Naive thymus-derived CD4-positive, alpha-beta T cell (primary cell): ENCODE results near the gene DCLRE1A. TPM values are rescaled to one million over a fixed set of nuclear protein-coding genes. Genes with fewer than 3 reads are reported as not detected.
A peak's percentile ranks its signal among the peaks of the same experiment; 100 is the strongest.

Experiments
- ATAC-seq: fragments of 150-1000 bp; cut with Tn5 transposase; 2 replicates; pipeline ENCODE4 v1.10.0; 2021; ENCODE audit warnings: mild to moderate bottlenecking, moderate library complexity
- CTCF ChIA-PET: fragments of 350-600 bp; sonication (Branson Sonifier 250); formaldehyde crosslinking; loops from one replicate; lab custom pipeline; 2021; ENCODE audit warnings: antibody characterized with exemption; lab: Charles Lee
- POLR2A ChIA-PET: fragments of 350-600 bp; sonication (Branson Sonifier 250); formaldehyde crosslinking; loops from one replicate; lab custom pipeline; 2021; ENCODE audit warnings: antibody characterized with exemption, inconsistent platforms; lab: Charles Lee
- DNase-seq, 9 donors: peaks; one replicate each; pipeline versions ENCODE4 v3.0.0 to v3.0.0-alpha.2; 2020 to 2022; ENCODE audit warnings: mixed read lengths in 1 of 9
- H3K27ac ChIP-seq: one replicate; pipeline ENCODE4 v1.7.0; 2013; ENCODE audit warnings: mild to moderate bottlenecking, low read depth, low read length, moderate library complexity
- H3K27me3 ChIP-seq, 2 donors: one replicate each; pipeline ENCODE4 v1.7.0; 2013; ENCODE audit warnings: low read length in 2 of 2, mild to moderate bottlenecking in 2 of 2, moderate library complexity in 2 of 2; ENCODE audit not compliant: control insufficient read depth in 2 of 2, insufficient read depth in 2 of 2
- H3K36me3 ChIP-seq, 3 experiments: 1 replicate in 2 of 3; 2 replicates in 1 of 3; pipeline ENCODE4 v1.7.0; 2013; ENCODE audit warnings: low read length in 3 of 3, mild to moderate bottlenecking in 3 of 3, moderate library complexity in 1 of 3; ENCODE audit not compliant: insufficient read depth in 3 of 3, control insufficient read depth in 2 of 3
- H3K4me1 ChIP-seq, 2 donors: one replicate each; pipeline ENCODE4 v1.7.0; 2013; ENCODE audit warnings: low read length in 2 of 2, mild to moderate bottlenecking in 2 of 2, moderate library complexity in 1 of 2; ENCODE audit not compliant: control insufficient read depth in 2 of 2, insufficient read depth in 2 of 2
- H3K4me3 ChIP-seq: 2 replicates; pipeline ENCODE4 v1.7.0; 2013; ENCODE audit warnings: mild to moderate bottlenecking, low read length
- H3K9me3 ChIP-seq, 3 experiments: 1 replicate in 2 of 3; 2 replicates in 1 of 3; pipeline ENCODE4 v1.7.0; 2013; ENCODE audit warnings: low read length in 3 of 3; ENCODE audit not compliant: control insufficient read depth in 2 of 3
- H3K27ac Mint-ChIP-seq, 9 donors: one replicate each; pipeline ENCODE4 v1.8.0; 2020 to 2022; ENCODE audit warnings: mixed read lengths in 9 of 9, mild to moderate bottlenecking in 8 of 9, moderate library complexity in 5 of 9, inconsistent platforms in 2 of 9
- H3K27me3 Mint-ChIP-seq, 5 donors: one replicate each; pipeline ENCODE4 v1.8.0; 2021 to 2022; ENCODE audit warnings: mixed read lengths in 5 of 5, mild to moderate bottlenecking in 1 of 5
- H3K36me3 Mint-ChIP-seq, 5 donors: one replicate each; pipeline ENCODE4 v1.8.0; 2020 to 2022; ENCODE audit warnings: mixed read lengths in 5 of 5, mild to moderate bottlenecking in 3 of 5, inconsistent platforms in 1 of 5
- H3K4me1 Mint-ChIP-seq, 7 donors: one replicate each; pipeline ENCODE4 v1.8.0; 2020 to 2022; ENCODE audit warnings: mixed read lengths in 7 of 7, mild to moderate bottlenecking in 3 of 7, inconsistent platforms in 1 of 7
- H3K4me3 Mint-ChIP-seq, 10 donors: one replicate each; pipeline ENCODE4 v1.8.0; 2020 to 2022; ENCODE audit warnings: mild to moderate bottlenecking in 10 of 10, mixed read lengths in 10 of 10, moderate library complexity in 6 of 10, inconsistent platforms in 2 of 10
- H3K9me3 Mint-ChIP-seq, 11 donors: one replicate each; pipeline ENCODE4 v1.8.0; 2020 to 2022; ENCODE audit warnings: mixed read lengths in 11 of 11, mild to moderate bottlenecking in 4 of 11, inconsistent platforms in 1 of 11, moderate library complexity in 1 of 11
- intact Hi-C, 2 donors: fragments of 100-400 bp; cut with micrococcal nuclease; formaldehyde crosslinking; loops; one replicate each; pipeline ENCODE4 v1.15.1; 2023
- polyA plus RNA-seq, 2 donors: library from polyadenylated mRNA; unstranded; fragments of 300-500 nt; fragmentation: Illumina TruSeq; gene quantifications; one replicate each; pipeline ENCODE4 v1.2.3, GENCODE V29; 2021
- total RNA-seq, 6 experiments: library from RNA in 5 of 6; stranded (reverse) in 5 of 6; gene quantifications; 1 replicate in 5 of 6; 2 replicates in 1 of 6; pipeline ENCODE4 v1.2.3 and lab custom pipeline; 2021 to 2026

Gene DCLRE1A
- total and polyA plus RNA-seq, 7 experiments from 2014 or later: 1.5 to 12.9 (median 3.8) TPM

DNA sequence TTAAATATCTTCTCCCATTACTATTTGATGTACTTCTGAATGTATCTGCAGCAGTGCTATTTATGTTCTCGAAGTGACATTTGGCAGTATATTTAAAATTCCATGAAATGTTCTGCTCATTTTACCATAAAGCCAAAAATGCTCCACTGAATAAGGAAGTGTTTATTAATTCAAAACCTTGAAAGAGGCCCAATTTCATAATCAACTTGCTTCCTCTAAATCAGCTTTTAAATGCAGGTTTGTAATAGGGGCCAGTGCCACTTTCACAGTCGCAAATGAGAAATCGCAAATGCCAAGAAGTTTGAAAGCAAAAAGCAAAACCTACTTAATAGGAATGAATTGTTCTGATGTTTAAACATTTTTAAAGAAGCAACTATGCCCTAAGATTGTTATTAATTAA lies 12.0 kb upstream of the DCLRE1A start:
- POLR2A ChIA-PET: no interaction called here
- H3K9me3 Mint-ChIP-seq: peaks cover 0 to 6% (median 3%) of the 10 kb centered on the region in 11 donors
- no peak overlapping the region for H3K4me3 ChIP-seq

DNA sequence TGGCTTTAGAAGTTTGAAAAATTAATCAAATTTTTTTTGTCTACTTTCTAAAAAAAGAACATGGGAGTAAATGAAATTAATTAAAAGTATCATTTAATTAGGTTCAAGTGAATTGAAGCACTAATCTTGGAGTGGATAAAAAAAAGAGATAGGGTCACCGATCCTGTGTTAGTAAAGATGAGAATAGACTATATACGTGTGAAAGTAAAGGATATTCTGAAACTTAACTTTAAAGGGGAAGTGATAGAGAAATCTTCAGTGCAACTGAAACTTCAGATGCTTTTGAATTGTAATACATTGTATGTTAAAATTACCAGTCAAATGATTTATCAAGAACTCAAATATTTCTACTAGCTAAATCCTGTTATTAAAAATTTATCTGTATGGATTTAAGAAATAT lies 5.4 kb upstream of the DCLRE1A start:
- no peak for ATAC-seq
- no peak overlapping the region for H3K27ac Mint-ChIP-seq
- peaks cover 17 to 50% (median 44%) of the 10 kb centered on the region in 5 donors for H3K36me3 Mint-ChIP-seq
- intact Hi-C loops: loop anchor here (5.0 to 10.0 kb wide), 5 partner anchors 686 to 1482 kb away; partner anchors contain the start of genes VTI1A (in 2 of the 2), ZDHHC6 (in 2 of the 2), FHIP2A (in 1 of the 2) and TRUB1 (in 1 of the 2)
- H3K27me3 Mint-ChIP-seq: no peaks in the 10 kb centered on the region
- DNase-seq: no peak
- Histone ChIP-seq H3K4me3 (no peak overlapping the region), H3K27ac (no peak overlapping the region), H3K27me3 (no peaks in the 10 kb centered on the region), H3K4me1 (peaks cover 0 to 12% of the 10 kb centered on the region in 2 donors), H3K36me3 (peaks cover 0 to 17% (median 0%) of the 10 kb centered on the region in 3 experiments), H3K9me3 (no peaks in the 10 kb centered on the region)
- peaks cover 19 to 35% (median 31%) of the 10 kb centered on the region in 7 donors for H3K4me1 Mint-ChIP-seq
- peaks cover 0 to 8% (median 5%) of the 10 kb centered on the region in 11 donors for H3K9me3 Mint-ChIP-seq
- ChIA-PET CTCF (no interaction called here), POLR2A (no interaction called here)
- no peak overlapping the region for H3K4me3 Mint-ChIP-seq

More for the DNA sequence above, 12.0 kb upstream of the DCLRE1A start:
- no peaks in the 10 kb centered on the region for H3K4me1 ChIP-seq
- peaks cover 16 to 53% (median 42%) of the 10 kb centered on the region in 5 donors for H3K36me3 Mint-ChIP-seq
- H3K27ac Mint-ChIP-seq: no peak overlapping the region
- no peak overlapping the region for H3K27ac ChIP-seq
- ATAC-seq: no peak
- peaks cover 2 to 23% (median 12%) of the 10 kb centered on the region in 7 donors for H3K4me1 Mint-ChIP-seq
- no peaks in the 10 kb centered on the region for H3K9me3 ChIP-seq
- intact Hi-C loops: no loop called here
- CTCF ChIA-PET: no interaction called here
- H3K27me3 Mint-ChIP-seq: no peaks in the 10 kb centered on the region
- DNase-seq: no peak
- peaks cover 0 to 6% (median 0%) of the 10 kb centered on the region in 3 experiments for H3K36me3 ChIP-seq
- no peak overlapping the region for H3K4me3 Mint-ChIP-seq
- H3K27me3 ChIP-seq: no peaks in the 10 kb centered on the region

DNA sequence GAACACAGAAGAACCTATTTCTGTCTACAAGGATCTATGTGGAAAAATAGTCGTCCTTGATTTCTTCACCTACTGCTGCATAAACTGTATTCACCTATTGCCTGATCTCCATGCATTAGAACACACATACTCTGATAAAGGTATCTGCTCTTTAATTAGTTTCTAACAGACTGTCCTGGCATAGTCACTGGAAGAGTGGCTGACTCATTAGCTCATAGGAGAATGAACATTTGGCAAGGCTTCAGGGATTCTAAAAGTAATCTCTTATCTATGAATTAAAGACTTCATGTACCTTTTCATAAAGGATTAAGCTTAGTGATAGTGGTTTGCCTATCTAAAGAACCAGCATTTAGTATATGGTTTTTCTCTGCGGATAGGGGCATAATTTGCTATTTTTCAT lies 4.7 kb upstream of the DCLRE1A start:
- H3K27ac Mint-ChIP-seq: peak overlapping the region in 1 of 9 donors; percentile 9
- Histone ChIP-seq H3K27me3 (no peaks in the 10 kb centered on the region), H3K36me3 (peaks cover 0 to 23% (median 0%) of the 10 kb centered on the region in 3 experiments), H3K4me3 (no peak overlapping the region), H3K27ac (no peak overlapping the region), H3K4me1 (peaks cover 0 to 13% of the 10 kb centered on the region in 2 donors), H3K9me3 (no peaks in the 10 kb centered on the region)
- peaks cover 22 to 38% (median 36%) of the 10 kb centered on the region in 7 donors for H3K4me1 Mint-ChIP-seq
- intact Hi-C loops: loop anchor here (5.0 to 10.0 kb wide), 5 partner anchors 686 to 1481 kb away; partner anchors contain the start of genes VTI1A (in 2 of the 2), ZDHHC6 (in 2 of the 2), FHIP2A (in 1 of the 2) and TRUB1 (in 1 of the 2)
- ChIA-PET CTCF (no interaction called here), POLR2A (no interaction called here)
- H3K36me3 Mint-ChIP-seq: peaks cover 13 to 43% (median 38%) of the 10 kb centered on the region in 5 donors
- no peaks in the 10 kb centered on the region for H3K27me3 Mint-ChIP-seq
- H3K4me3 Mint-ChIP-seq: no peak overlapping the region
- DNase-seq (no peak), ATAC-seq (no peak)
- H3K9me3 Mint-ChIP-seq: peaks cover 0 to 8% (median 5%) of the 10 kb centered on the region in 11 donors

DNA sequence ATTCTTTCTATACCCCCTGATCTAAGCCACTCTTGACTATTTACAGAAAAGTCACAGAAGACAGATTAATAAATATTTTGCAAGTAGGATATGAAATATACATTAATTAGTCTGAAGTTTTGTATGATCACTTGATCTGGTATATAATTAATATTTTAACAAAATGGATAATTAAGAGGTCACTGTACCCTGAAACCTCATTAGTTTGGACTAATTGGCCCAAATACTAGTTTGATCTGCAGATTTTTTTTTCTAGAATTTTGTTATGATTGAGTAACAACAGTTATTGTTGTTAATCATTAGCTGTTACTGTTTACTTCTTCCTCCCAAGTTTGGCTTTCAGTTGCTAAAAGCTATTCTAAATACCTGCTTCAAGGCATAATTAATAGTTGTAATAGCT lies 3.3 kb upstream of the DCLRE1A start:
- peaks cover 0 to 8% (median 5%) of the 10 kb centered on the region in 11 donors for H3K9me3 Mint-ChIP-seq
- peaks cover 24 to 51% (median 49%) of the 10 kb centered on the region in 7 donors for H3K4me1 Mint-ChIP-seq
- no peaks in the 10 kb centered on the region for H3K27me3 Mint-ChIP-seq
- peaks cover 0 to 23% (median 0%) of the 10 kb centered on the region in 3 experiments for H3K36me3 ChIP-seq
- H3K27ac Mint-ChIP-seq: no peak overlapping the region
- ATAC-seq (no peak), DNase-seq (no peak)
- H3K4me3 Mint-ChIP-seq: no peak overlapping the region
- H3K4me1 ChIP-seq: peaks cover 3 to 24% of the 10 kb centered on the region in 2 donors
- ChIA-PET POLR2A (no interaction called here), CTCF (no interaction called here)
- no peak overlapping the region for H3K27ac ChIP-seq
- intact Hi-C loops: loop anchor here (5.0 to 10.0 kb wide), 5 partner anchors 688 to 1480 kb away; partner anchors contain the start of genes VTI1A (in 2 of the 2), ZDHHC6 (in 2 of the 2), FHIP2A (in 1 of the 2) and TRUB1 (in 1 of the 2)
- no peaks in the 10 kb centered on the region for H3K9me3 ChIP-seq
- H3K36me3 Mint-ChIP-seq: peaks cover 13 to 34% (median 30%) of the 10 kb centered on the region in 5 donors
- H3K27me3 ChIP-seq: no peaks in the 10 kb centered on the region
- no peak overlapping the region for H3K4me3 ChIP-seq

DNA sequence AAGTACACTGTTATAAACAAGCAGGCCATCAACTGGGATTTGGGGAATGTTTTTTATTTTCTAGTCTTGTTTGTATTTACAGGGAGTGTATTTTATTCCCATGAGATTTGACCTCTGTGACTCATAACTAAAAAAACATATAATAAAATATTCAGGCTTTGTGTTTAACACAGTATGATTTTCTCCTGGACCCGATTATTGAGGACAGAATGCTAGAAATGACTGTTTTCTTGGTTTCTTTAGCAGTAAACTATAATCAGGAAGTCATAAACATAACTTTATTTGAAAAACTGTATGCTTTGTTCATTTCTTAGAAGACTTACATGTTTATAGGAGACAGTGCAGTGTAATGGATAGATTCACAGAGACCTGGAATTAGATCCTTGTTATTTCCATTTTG lies 2.7 kb upstream of the DCLRE1A start:
- Mint-ChIP-seq H3K4me1 (peaks cover 24 to 54% (median 49%) of the 10 kb centered on the region in 7 donors), H3K27me3 (no peaks in the 10 kb centered on the region), H3K36me3 (peaks cover 13 to 34% (median 28%) of the 10 kb centered on the region in 5 donors), H3K4me3 (peak overlapping the region in 9 of 10 donors; percentile 6 to 99 (median 90)), H3K9me3 (peaks cover 0 to 8% (median 5%) of the 10 kb centered on the region in 11 donors), H3K27ac (peak overlapping the region in 4 of 9 donors; percentile 29 to 99 (median 73))
- CTCF ChIA-PET: no interaction called here
- peaks cover 3 to 28% of the 10 kb centered on the region in 2 donors for H3K4me1 ChIP-seq
- no peak for DNase-seq
- ATAC-seq: no peak
- H3K27ac ChIP-seq: no peak overlapping the region
- peaks cover 0 to 23% (median 0%) of the 10 kb centered on the region in 3 experiments for H3K36me3 ChIP-seq
- intact Hi-C loops: loop anchor here (5.0 to 10.0 kb wide), 5 partner anchors 688 to 1479 kb away; partner anchors contain the start of genes VTI1A (in 2 of the 2), ZDHHC6 (in 2 of the 2), FHIP2A (in 1 of the 2) and TRUB1 (in 1 of the 2)
- H3K4me3 ChIP-seq: no peak overlapping the region
- no peaks in the 10 kb centered on the region for H3K9me3 ChIP-seq
- POLR2A ChIA-PET: no interaction called here
- H3K27me3 ChIP-seq: no peaks in the 10 kb centered on the region

DNA sequence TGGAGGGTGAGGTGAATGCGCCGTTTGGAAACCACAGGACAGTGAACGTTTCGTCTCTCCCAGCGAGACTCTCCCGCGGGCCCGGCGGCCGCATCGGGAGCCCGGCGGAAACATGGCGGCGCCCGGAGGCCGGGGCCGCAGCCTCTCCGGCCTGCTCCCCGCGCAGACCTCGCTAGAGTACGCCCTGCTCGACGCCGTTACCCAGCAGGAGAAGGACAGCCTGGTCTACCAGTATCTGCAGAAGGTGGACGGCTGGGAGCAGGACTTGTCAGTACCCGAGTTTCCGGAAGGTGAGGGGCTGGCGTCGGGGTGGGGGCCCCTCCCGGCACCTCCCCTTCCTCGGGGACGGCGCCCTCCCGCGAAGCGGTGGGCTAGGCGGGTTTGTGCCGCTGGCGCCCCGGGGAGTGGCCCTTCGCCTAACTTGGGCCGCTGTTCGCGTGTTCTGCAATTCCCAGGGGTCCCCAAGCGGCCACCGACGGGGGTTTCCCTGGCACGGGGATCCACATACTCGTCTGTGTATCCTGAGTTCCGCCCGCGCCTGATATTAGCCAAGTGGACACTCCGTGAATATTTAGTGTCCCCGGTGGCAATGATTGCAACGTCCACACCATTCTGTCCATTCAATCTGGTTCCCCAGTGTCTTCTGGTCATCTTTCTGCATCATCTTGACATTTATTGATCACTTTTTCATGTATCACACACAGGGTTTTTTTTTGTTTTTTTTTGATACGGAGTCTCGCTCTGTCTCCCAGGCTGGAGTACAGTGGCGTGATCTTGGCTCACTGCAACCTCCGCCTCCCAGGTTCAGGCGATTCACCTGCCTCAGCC lies 1.1 kb upstream of the DCLRE1A start:
- Mint-ChIP-seq H3K36me3 (peaks cover 5 to 22% (median 15%) of the 10 kb centered on the region in 5 donors), H3K27me3 (no peaks in the 10 kb centered on the region), H3K27ac (peak overlapping the region; percentile 89 to 100 (median 97)), H3K4me3 (peak overlapping the region; percentile 90 to 100 (median 97)), H3K9me3 (peaks cover 0 to 4% (median 0%) of the 10 kb centered on the region in 11 donors), H3K4me1 (peaks cover 24 to 56% (median 50%) of the 10 kb centered on the region in 7 donors)
- POLR2A ChIA-PET: no interaction called here
- peak; percentile 74 for ATAC-seq
- CTCF ChIA-PET: no interaction called here
- DNase-seq: peak; percentile 23 to 58 (median 37)
- intact Hi-C loops: loop anchor here (1.0 to 10.0 kb wide), 13 partner anchors 106 to 1478 kb away; partner anchors contain the start of genes CASP7 (in 2 of the 2), CCDC186 (in 2 of the 2), TRUB1 (in 2 of the 2) and VTI1A (in 2 of the 2)
- H3K27me3 ChIP-seq: no peaks in the 10 kb centered on the region
- peak overlapping the region; percentile 79 for H3K27ac ChIP-seq
- no peaks in the 10 kb centered on the region for H3K9me3 ChIP-seq
- H3K36me3 ChIP-seq: peaks cover 0 to 14% (median 0%) of the 10 kb centered on the region in 3 experiments
- peak overlapping the region; percentile 90 for H3K4me3 ChIP-seq
- peaks cover 3 to 42% of the 10 kb centered on the region in 2 donors for H3K4me1 ChIP-seq
